Heart left ventricle (tissue), 16 donors: ENCODE results near the gene GABRR1. TPM values are rescaled to one million over a fixed set of nuclear protein-coding genes. Genes with fewer than 3 reads are reported as not detected.

Experiments
- ATAC-seq, 4 donors: fragments of 200-7000 bp; cut with Tn5 transposase; one replicate each; pipeline ENCODE4 v1.9.1; 2020 to 2022; ENCODE audit warnings: moderate library complexity in 4 of 4, mild to moderate bottlenecking in 3 of 4, moderate number of reproducible peaks in 1 of 4
- DNase-seq, 5 donors: peaks; one replicate each; pipeline ENCODE4 v3.0.0-alpha.2; 2020
- H3K27ac ChIP-seq, 12 donors: fragments of 200-600 bp; sonication (generic) in 4 of 12; one replicate each; pipeline versions ENCODE4 v1.5.0 to v1.8.0; 2016 to 2022; ENCODE audit warnings: mild to moderate bottlenecking in 2 of 12
- H3K27me3 ChIP-seq, 9 donors: fragments of 200-600 bp; sonication (generic) in 2 of 9; one replicate each; pipeline versions ENCODE4 v1.5.1 to v1.8.0; 2016 to 2022; ENCODE audit warnings: mild to moderate bottlenecking in 3 of 9
- H3K36me3 ChIP-seq, 9 donors: fragments of 200-600 bp; sonication (generic) in 2 of 9; one replicate each; pipeline versions ENCODE4 v1.5.0 to v1.8.0; 2018 to 2022; ENCODE audit warnings: mild to moderate bottlenecking in 2 of 9
- H3K4me1 ChIP-seq, 12 donors: fragments of 200-600 bp; sonication (generic) in 4 of 12; one replicate each; pipeline versions ENCODE4 v1.5.0 to v1.8.0; 2016 to 2022; ENCODE audit warnings: mild to moderate bottlenecking in 3 of 12
- H3K4me3 ChIP-seq, 12 donors: fragments of 200-600 bp; sonication (generic) in 4 of 12; one replicate each; pipeline versions ENCODE4 v1.5.0 to v1.8.0; 2017 to 2022; ENCODE audit warnings: mild to moderate bottlenecking in 9 of 12, moderate library complexity in 4 of 12
- H3K9me3 ChIP-seq, 12 donors: fragments of 200-600 bp; sonication (generic) in 4 of 12; one replicate each; pipeline versions ENCODE4 v1.5.0 to v1.8.0; 2016 to 2022; ENCODE audit warnings: mild to moderate bottlenecking in 1 of 12
- CTCF ChIP-seq, 12 donors: fragments of 200-600 bp; sonication (generic) in 4 of 12; IDR thresholded peaks; one replicate each; pipeline versions ENCODE4 v1.5.0 to v1.8.0; 2018 to 2022; ENCODE audit warnings: antibody characterized with exemption in 12 of 12, mild to moderate bottlenecking in 5 of 12
- POLR2A ChIP-seq, 2 donors: fragments of 450-650 bp; IDR thresholded peaks; one replicate each; pipeline ENCODE4 v1.6.1; 2017; ENCODE audit warnings: antibody characterized with exemption in 2 of 2, mild to moderate bottlenecking in 2 of 2, moderate library complexity in 2 of 2
- WGBS, 4 donors: extraction: QIAGEN DNeasy Blood & Tissue Kit in 2 of 4; methylation state at CpG; one replicate each; pipeline versions ENCODE4 v1.1.5 to v1.1.7; 2013 to 2018; 5-methylcytosine and 5-hydroxymethylcytosine counted together
- intact Hi-C, 10 donors: fragments of 100-400 bp; cut with DNase I; formaldehyde crosslinking; loops; one replicate each; pipeline versions ENCODE4 v1.11.1 to v1.14.2; 2022
- polyA plus RNA-seq, 2 donors: library from polyadenylated mRNA; stranded (reverse); fragments of 200-250 nt; gene quantifications; one replicate each; pipeline ENCODE4 v1.2.3, GENCODE V29; 2013
- total RNA-seq, 9 donors: library from RNA; depleted of rRNA in 2 of 9; stranded (reverse); fragments of >200 nt in 2 of 9; fragmentation: NEBNext Ultra II Directional in 3 of 9; extraction: Animal tissue kit (Norgen Biotek cat#: 25700) in 3 of 9; gene quantifications; one replicate each; pipeline versions ENCODE4 v1.1.0 to v1.2.4, GENCODE V29; 2016 to 2023
- donor health status: ischemic (EF 13 %, LVEDD 7.1; RV severe dilation, severe dysfunction).
- donor health status: healthy with polysubstance abuse.
- donor health status: DM: no; HTN: yes; CAD: no.
- donor health status: DM: no; HTN: no; CAD: no.
- donor health status: ischemic (EF 25% LVEDD 6.9; RV normal size, moderate dysfunction).
- donor health status: ischemic (EF 25% LVEDD 5.7; RV mildly dilated, moderate dysfunction).
- donor health status: healthy.
- donor health status: DM: yes; HTN: yes; CAD: no.
- donor health status: ischemic (EF 35%, LVEDD 5.7; RV mildly dilated, moderate dysfunction).
- donor health status: nonischemic (EF 11% LVEDD 7.7; RV severe dilation, severe dysfunction).
- donor health status: DM: yes; HTN: yes; CAD: no.
- donor health status: PGD.
- donor health status: ischemic (EF 29% LVEDD 5.4; RV normal size, mild dysfunction).
- donor health status: nonischemic (EF 23%, LVEDD 6.1; RV moderate dilation, normal function).

GABRR1 gene
- total and polyA plus RNA-seq, 11 donors = not detected

- TF ChIP-seq POLR2A (IDR thresholded peaks at IDR 0.05) = no peak
- TF ChIP-seq CTCF (IDR thresholded peaks at IDR 0.05) = no peak
- DNase-seq (no peak), ATAC-seq (no peak)
- H3K36me3 ChIP-seq = no peaks in the 10 kb centered on the region
- no peaks in the 10 kb centered on the region for H3K9me3 ChIP-seq
- intact Hi-C loops = no loop called here
- no peaks in the 10 kb centered on the region for H3K4me1 ChIP-seq
- no peaks in the 10 kb centered on the region for H3K27me3 ChIP-seq
- H3K4me3 ChIP-seq = no peak overlapping the region
- no peak overlapping the region for H3K27ac ChIP-seq
Measured at GRCh38 chr6:89254569-89254968, 37.4 kb upstream of the GABRR1 start.

GRCh38 chr6:89252907-89253306 is 35.7 kb upstream of the GABRR1 start:
- Histone ChIP-seq H3K36me3 (no peaks in the 10 kb centered on the region), H3K27ac (no peak overlapping the region), H3K4me1 (no peaks in the 10 kb centered on the region), H3K4me3 (no peak overlapping the region), H3K27me3 (no peaks in the 10 kb centered on the region), H3K9me3 (no peaks in the 10 kb centered on the region)
- no peak for DNase-seq
- WGBS, 4 donors = 86 to 93% (median 88%) methylated on average over 2 of the region's 2 CpGs
- intact Hi-C loops = no loop called here
- no peak for ATAC-seq
- no peak for TF ChIP-seq CTCF (IDR thresholded peaks at IDR 0.05)
- TF ChIP-seq POLR2A (IDR thresholded peaks at IDR 0.05) = no peak

GRCh38 chr6:89251976-89252375 is 34.8 kb upstream of the GABRR1 start:
- DNase-seq (no peak), ATAC-seq (no peak)
- no peaks in the 10 kb centered on the region for H3K36me3 ChIP-seq
- no peak overlapping the region for H3K27ac ChIP-seq
- intact Hi-C loops = no loop called here
- no peaks in the 10 kb centered on the region for H3K9me3 ChIP-seq
- H3K4me3 ChIP-seq = no peak overlapping the region
- H3K27me3 ChIP-seq = no peaks in the 10 kb centered on the region
- TF ChIP-seq CTCF (IDR thresholded peaks at IDR 0.05) (no peak), POLR2A (IDR thresholded peaks at IDR 0.05) (no peak)
- 91 to 96% (median 95%) methylated on average over 10 of the region's 10 CpGs for WGBS, 4 donors
- no peaks in the 10 kb centered on the region for H3K4me1 ChIP-seq

GRCh38 chr6:89251170-89251569 is 34.0 kb upstream of the GABRR1 start:
- no peak overlapping the region for H3K4me3 ChIP-seq

More at GRCh38 chr6:89251170-89251569, 34.0 kb upstream of the GABRR1 start:
- Histone ChIP-seq H3K9me3 (no peaks in the 10 kb centered on the region), H3K27me3 (no peaks in the 10 kb centered on the region), H3K27ac (no peak overlapping the region), H3K36me3 (no peaks in the 10 kb centered on the region), H3K4me1 (no peaks in the 10 kb centered on the region)
- DNase-seq = no peak
- WGBS, 4 donors = 63 to 83% (median 72%) methylated on average over 2 of the region's 2 CpGs
- intact Hi-C loops = no loop called here
- no peak for ATAC-seq
- no peak for TF ChIP-seq CTCF (IDR thresholded peaks at IDR 0.05)
- TF ChIP-seq POLR2A (IDR thresholded peaks at IDR 0.05) = no peak
